CD4-positive, alpha-beta T cell treated with Interferon alpha-2 for 1 hour (primary cell): ENCODE data around the gene CRTC1.
"Not testable (repeated sequence)": the region's sequence is repeated elsewhere in the genome, so short reads cannot be mapped to it uniquely, and the experiment has no call there.

Experiments
- DNase-seq, 2 donors: peaks; one replicate each; pipeline ENCODE4 v3.0.0-alpha.2; 2020 to 2022

The CRTC1 gene

DNA sequence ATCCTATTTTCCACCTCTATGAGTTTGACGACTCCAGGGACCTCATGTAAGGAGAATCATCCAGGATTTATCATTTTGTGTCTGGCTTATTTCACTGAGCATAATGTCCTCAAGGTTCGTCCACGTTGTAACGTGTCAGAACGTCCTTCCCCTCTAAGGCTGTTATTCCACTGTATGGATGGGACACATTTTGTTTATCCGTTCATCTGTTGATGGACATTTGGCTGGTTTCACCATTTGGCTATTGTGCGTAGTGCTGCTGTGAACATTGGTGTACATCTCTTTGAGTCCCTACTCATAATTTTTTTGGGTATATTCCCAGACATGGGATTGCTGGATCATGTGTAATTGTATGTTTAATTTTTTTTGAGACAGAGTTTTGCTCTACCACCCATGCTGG is 21.5 kb downstream of the CRTC1 start:
- no peak for DNase-seq

DNA sequence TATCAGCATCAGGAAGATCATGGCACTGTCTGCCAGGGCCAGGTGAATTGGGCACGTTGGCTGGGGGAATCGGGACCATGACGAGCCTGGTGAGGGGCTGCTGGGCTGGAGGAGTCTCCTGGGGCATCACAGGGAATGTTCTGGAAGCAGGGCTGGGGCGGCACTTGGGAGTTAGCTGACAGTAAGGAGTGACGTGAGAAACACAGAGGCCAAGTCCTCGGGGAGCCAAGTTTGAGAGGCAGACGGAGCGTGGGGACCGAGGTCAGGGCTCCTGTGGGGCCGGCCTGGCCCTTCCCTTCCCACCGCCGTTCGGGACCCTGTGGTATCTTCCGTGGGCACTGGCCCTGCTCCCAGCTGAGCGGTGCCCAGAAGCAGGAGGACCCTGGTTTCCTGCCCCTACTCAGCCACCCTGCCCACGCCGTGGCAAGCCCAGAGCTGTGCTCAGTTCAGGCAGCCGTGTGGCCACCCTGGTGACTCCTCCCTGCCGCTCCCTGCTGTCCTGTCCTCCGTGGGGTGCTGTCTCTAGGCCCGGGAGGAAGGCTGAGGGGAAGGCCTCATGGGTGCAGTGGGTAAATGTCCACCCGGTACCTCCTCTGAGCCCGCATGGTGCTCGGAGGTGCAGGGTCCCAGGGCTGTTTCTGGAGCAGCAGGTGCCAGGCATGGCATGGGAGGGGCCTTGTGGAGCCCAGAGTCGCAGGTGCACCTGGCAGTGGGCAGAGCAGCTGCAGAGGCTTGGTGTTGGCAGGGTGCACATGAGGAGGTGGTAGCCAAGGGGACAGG is 25.2 kb downstream of the CRTC1 start:
- no peak for DNase-seq

DNA sequence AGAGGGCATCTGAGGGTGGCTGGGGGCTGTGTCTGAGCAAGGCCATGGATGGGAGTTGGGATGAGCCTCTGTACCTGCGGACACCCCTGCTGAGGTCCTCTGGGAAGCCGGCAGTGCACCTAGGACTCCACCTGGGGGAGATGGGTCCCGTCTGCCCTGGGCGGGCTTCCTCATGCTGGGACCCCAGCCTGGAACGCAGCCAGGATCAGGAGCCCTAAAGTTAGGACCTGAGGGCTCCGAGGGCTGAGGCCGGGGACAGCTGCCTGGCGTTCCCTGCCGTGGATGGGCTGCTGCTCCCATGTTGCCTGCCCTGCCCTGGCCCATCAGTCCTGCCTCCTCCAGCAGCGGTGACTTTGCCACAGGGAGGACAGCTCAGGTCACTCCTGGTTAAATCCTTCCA is 26.1 kb downstream of the CRTC1 start:
- DNase-seq: no peak

DNA sequence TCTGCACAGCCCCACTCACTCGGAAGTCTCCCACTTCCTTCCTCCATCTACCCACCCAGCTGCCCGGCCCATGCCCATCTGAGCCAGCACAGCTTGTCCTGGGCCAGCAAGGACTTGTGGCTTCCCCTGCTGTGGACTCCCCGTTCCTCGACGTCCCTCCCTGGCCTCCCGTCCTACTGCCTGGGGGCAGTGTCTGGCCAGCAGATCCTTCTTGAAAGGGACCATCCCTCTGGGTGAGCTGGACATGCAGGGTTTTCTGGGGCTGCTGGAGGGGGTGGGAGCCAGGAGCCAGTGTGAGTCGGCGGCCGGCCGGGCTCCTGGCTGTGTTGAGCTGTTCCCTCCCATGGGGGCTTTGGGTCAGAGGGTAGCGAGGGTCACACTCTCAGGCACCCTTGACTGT is 26.7 kb downstream of the CRTC1 start:
- DNase-seq: no peak

DNA sequence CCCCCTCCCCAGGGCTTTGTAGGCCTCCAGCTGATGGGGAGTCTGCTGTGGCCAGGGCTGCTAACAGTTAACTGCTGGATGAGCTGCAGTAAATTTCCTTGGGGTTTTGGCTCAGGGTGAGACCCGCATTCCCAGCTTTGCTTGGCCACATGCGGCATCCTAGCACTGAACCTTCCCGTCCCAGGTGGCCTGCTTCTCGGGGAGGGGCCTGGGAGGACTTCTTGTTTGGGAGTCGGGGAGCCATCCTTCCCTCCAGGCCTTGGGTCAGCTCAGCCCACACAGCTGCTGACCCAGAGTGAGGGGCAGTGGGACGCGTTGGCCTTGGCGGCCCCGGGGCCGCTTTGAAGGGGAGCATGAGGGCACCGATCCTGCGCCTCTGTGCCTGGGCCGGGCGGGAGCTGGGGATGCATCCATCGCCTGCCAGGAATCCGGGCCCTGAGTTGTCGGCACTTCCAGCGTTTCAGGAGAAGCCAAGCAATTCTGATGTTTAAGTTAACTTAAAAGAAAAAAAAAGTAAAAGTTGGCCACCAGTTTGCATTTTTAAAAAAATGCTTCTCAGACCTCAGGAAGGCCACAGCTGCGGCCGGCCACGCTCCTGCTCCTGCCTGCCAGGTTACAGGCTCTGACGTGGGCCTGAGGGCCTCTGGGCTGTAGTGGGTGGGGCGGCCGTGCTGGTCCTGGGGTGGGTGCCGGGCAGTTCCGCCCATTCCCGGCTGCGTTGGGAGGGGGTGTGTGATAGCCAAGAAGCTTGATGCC is 27.7 kb downstream of the CRTC1 start:
- no peak for DNase-seq

DNA sequence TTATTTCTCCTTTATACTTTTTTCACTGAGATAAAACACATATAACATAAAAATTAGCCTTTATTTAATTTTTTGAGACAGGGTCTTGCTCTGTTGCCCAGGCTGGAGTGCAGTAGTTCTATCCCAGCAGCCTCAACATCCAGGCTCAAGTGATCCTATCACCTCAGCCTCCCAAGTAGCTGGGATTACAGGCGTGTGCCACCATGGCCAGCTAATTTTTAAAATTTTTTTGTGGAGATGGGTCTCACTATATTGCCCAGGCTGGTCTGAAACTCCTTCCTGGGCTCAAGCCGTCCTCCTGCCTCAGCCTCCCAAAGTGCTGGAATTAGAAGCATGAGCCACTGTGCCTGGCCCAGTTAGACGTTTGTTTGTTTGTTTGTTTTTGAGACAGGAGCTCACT is 28.4 kb downstream of the CRTC1 start:
- DNase-seq: no peak

DNA sequence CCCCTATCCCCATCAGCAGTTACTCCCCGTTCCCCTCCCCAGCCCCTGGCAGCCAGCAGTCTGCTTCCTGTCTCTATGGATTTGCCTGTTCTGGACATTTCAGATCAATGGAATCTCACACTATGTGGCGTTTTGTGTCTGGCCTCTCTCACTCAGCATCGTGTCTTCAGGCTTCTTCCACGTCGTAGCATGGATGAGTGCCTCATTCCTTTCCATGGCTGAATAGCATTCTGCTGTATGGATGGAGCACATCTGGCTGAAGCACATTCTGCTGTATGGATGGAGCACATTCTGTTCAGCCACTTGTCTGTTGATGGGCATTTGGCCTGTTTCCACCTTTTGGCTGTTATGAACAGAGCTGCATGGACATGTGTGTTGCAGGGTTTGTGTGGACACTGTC is 29.5 kb downstream of the CRTC1 start:
- DNase-seq: no peak

DNA sequence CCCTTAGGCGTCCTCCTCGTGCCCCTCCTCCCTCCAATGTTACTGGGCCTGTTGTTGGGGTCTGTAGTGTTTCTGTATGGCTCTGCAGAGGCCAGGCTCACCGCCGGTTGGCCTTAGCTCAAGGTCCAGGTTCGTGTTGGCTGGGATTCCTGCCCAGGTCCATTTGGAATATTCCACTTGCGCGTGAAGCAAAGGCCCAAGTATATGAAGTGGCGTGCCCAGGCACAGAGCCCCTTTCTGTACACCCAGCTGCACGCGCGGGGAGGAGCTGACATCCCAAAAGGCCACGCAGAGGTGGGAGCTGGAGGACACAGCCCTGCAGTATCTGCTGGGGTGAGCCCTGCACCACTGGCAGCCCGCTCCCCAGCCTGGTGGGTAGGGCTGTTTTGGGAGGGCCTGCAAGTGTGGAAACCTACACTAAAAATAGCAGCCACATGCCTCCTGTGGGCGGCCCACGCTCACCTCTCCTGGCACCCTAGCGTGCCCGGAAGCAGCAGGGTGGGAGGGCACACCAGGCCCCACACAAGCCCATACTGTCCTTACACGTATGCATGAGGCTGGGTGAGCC is 30.2 kb downstream of the CRTC1 start:
- no peak for DNase-seq

DNA sequence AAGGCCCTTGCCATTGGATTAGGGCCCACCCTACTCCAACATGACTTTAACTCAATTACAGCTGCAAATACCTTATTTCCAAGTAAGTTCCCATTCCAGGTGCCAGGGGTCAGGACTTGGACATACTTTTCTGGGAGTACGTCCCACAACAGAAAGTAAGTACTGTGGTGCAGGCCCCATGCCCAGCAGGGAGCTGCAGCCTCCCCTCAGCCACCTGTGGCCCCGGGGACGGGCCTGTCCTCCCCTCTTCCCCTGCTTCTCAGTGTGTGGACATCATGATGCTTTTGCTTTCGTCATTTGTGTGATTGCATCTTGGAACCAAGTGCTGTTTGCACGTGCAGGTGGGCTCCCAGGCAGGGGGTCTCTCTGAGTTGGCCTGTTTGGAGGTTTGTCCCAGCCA is 31.9 kb downstream of the CRTC1 start:
- DNase-seq: no peak

DNA sequence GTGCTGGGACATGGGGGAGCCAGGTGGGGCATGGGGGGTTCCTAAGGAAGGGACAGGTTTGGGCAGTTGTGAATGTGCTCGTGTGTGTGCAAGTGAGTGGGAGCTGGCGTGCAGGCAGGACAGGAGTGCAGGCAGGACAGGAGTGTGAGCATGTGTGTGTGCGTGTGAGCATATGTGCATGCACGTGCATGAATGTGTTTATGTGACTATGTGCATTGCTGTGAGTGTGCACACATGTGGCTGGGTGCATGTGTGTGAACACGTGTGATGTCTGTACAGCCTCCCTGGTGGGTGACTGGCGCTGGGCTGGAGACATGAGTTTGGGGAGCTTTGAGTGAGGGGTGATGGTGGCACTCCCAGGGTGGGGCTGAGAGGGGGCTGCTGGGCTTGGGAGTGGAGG is 33.4 kb downstream of the CRTC1 start:
- DNase-seq: no peak

DNA sequence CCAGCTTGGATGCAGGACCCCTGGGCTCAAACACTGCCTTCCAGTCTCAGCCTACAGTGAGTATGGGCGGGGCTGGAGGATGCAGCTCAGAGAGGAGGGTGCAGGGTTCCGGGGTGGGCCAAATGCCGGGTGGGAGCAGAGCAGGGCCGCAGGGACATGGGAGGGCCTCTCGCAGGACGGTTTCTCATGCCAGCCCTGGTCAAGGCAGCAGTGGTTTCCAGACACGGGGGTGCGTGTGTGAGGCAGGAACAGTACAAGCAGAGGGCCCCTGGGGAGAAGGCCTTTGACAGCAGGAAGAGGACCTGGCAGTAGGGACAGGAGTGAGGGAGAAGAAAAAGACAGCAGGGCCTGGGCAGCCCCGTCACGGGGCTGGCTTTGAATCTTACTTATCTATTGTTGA is 34.1 kb downstream of the CRTC1 start:
- no peak for DNase-seq

DNA sequence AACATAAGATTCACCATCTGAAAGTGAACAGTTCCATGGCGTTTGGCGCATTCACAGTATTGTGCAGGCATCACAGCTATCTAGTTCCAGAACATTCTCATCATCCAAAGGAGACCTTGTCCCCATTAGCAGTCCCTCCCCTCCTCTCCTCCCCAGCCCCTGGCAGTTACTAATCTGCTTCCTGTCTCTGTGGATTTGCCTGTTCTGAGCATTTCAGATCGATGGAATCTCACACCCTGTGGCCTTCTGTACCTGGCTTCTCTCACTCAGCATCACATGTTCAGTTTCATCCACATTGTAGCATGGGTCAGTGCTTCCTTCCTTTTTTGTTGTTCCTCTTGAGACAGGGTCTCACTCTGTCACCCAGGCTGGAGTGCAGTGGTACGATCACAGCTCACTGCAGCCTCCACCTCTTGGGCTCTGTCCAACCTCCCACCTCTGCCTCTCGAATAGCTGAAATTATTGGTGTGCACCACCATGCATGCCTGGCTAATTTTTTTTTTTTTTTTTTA is 34.6 kb downstream of the CRTC1 start:
- no peak for DNase-seq

DNA sequence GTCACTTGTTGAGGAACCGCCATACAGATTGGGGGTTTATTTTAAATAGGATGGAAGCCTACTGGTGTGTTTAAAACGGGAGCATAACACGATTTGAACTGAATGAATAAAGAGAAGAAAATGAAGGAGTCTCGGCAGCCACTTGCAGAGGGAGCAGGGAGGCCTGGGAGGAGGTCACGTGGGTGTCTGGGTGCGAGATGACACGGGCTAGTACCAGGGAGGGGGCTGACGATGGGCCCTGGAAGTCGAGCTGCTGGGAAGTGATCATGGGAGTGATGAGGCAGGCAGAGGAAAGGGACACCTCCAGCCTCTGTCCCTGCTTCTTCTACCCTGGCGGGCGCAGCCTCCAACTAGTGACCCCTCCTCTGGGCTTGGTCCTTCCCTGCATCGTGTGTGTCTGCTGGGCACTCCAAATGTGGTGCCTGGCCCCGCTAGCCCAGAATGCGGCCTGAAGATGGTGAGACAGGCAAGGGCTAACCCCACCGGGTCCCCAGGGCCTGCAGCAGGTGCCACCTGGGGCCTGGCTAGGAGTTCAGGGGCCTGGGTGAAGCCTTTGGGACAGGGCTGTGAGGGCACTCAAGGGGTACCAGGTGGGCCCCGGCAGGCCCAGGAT is 35.5 kb downstream of the CRTC1 start:
- DNase-seq: no peak

DNA sequence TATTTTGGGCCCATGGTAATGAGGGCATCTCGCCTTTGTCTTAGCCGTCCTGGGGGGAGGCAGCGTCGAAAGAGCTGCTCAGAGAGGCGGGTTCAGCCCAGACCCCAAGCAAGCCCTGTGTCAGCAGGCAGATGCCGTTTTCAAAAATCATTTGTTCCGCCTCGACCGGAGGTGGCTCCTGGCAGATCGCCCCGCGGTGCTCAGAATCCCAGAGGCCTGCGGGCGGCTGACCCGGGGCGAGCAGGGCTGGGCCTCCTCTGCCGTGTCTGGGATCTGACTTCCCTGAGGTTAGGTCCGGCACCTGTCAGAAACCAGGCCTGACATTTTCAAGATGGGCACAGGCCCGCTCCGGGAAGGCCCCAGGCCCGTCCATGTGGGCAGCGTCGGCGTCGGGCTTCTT is 36.1 kb downstream of the CRTC1 start:
- no peak for DNase-seq

DNA sequence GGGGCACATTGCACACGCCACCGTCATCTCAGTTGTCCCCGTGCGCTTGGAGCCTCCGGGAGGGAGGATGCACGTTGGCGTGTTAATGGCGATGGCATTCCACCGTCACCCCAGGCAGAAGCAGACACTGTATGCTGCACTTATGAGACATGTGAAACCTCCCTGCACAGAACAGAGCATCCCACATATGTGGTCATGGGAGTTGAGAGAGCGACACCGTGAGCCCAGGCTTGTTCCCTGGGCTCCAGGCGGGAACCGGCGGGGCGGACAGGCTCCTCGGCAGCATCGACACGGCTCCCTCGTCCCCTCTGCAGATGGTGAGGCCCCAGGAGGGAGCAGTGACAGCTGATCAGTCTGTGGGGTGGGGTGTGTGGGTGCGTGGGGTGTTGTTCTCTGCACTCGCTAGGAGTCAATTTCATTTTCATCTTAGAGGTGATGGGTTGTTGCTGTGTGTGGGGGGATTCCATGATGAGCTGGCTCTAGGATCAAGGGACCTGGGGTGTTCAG is 40.4 kb downstream of the CRTC1 start:
- DNase-seq: no peak

DNA sequence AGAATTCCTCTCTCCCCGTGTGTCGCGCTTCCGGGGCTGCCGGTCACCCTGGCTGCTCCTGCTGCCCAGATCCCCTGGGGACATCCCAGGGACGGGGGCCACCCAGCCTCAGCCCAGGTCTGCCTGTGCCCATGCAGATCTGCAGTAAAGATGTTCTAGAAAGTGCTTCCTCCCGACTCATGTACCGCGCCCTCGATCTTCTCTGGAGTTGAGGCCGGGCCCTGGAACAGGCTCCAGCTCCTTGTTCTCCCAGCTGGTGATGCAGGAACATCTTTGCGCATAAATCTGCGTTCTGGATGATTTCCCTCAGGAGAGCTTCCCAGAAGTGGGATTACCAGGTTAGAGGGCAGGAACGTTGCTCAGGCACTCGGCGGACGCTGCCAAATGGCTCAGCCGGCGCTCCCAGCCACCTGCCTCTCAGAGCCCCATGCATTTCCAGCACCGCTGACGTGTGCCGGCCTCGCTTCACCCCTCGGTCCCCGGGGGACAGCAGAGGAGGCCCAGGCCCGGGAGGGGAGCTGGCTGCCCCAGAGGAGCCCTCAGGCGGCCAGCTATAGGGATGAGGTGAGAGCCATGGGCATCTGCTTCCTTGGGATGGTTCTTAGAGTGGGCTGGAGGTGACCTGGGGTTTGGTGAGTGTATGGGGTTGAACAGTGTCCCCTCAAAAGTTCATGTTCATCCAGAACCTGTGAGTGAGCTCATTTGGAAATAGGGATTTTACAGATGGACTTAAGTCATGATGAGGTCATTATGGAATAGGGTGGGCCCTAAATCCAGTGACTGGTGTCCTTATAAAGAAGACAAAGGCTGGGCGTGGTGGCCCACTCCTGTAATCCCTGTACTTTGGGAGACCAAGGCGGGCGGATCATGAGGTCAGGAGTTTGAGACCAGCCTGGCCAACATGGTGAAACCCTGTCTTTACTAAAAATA is 42.6 kb downstream of the CRTC1 start:
- DNase-seq: no peak

DNA sequence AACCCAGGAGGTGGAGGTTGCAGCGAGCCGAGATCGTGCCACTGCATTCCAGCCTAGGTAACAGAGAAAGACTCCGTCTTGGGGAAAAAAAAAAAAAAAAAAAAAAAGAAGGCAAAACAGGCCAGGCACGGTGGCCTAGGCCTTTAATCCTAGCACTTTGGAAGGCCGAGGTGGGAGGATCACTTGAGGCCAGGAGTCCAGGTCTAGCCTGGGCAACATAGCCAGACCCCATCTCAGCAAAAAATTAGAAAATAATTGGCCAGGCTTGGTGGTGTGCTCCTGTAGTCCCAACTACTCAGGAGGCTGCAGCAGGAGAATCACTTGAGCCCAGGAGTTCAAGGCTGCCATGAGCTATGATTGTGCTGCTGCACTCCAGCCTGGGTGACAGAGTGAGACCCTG is 43.4 kb downstream of the CRTC1 start:
- no peak for DNase-seq

DNA sequence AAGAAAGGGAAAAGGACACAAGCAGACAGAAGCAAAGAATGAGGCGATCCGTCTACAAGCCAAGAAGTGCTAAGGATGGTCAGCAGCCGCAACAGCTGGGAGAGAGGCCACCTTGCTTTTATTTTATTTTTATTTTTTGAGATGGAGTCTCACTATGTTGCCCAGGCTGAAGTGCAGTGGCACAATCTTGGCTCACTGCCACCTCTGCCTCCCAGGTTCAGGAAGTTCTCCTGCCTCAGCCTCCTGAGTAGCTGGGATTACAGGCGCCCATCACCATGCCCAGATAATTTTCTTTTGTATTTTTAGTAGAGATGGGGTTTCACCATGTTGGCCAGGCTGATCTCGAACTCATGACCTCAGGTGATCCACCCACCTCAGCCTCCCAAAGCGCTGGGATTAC is 44.1 kb downstream of the CRTC1 start:
- DNase-seq: not testable (repeated sequence)

DNA sequence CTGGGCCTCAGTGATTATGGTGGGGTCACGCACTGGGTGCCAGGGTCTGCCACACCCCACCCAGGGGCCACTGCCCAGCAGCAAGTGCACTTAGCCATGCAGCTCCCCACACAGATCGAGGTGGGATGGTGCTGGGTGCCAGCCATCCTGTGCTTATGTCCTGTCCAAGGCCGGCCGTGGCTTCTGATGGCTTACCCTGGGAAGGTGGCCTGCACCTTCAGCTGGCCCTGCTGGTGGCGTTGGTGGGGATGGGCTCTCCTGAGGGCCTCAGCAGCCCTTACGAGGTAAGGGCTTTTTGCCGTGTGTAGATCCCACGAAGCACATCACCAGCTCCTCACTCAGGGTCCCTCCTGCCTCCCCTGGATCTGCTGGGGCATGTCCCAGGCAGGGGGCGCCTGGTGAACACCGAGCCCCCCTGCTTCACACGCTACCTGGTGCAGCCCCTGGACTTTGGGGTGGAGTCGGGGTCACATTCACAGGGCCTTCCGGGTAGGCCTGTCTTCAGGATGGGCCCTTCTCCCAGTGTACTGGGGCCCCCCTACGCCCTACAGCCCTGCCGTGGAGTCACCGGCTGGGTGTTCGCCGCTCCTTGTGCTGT is 46.6 kb downstream of the CRTC1 start:
- DNase-seq: no peak

DNA sequence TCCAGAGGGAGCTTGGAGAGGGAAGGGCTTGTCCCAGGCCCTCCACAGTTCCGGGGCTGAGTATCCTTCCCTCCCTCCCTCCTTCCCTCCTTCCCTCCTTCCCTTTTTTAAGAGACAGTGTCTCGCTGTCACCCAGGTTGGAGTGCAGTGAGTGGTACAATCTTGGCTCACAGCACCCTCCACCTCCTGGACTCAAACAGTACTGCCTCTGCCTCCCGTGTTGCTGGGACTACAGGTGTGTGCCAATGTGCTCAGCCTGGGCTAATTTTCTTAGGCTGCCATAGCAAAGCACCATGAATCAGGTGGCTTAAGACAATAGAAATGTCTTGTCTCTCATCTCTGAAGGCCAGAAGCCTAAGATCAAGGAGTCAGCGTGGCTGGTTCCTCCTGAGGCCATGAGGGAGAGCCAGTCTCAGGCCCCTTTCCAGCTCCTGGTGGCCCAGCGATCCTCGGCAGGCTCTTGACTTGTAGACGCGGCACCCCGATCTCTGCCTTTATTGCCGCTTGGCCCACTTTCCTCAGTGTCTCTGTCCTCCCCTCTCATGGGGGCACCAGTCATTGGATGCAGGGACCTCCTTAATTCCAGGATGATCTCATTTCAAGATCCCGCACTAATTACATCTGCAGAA is 47.5 kb downstream of the CRTC1 start:
- DNase-seq: no peak

DNA sequence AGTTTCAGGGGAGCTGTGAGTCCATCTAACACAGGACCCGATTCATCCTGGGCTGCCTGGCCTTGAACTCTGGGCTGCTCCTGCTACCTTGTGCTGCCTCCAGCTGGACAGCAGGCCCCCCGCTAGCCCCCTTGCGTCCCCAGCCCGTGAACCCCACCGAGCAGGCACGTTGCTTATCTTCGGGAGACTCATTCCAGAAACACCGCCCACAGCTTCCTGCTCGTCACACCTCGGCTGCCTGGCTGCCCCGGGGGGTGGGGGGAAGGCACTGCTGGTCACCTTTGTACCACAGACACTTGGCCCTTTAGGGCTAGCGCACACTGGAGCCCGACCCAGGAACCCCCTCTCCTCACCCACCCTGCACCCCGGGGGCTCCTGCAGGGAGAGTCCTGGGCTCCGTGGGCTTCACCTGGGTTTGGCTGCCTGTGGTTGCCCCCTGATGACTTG is 48.1 kb downstream of the CRTC1 start:
- no peak for DNase-seq
